Neural progenitor cell (in vitro differentiated cells): ENCODE data around the gene KRT35. TPM values are rescaled to one million over a fixed set of nuclear protein-coding genes. Genes with fewer than 3 reads are reported as not detected.

ENCODE experiments used
- DNase-seq: peaks from one replicate; pipeline ENCODE4 v3.0.0-alpha.2; 2016; ENCODE audit warnings: low spot score
- H2AFZ ChIP-seq: fragments of 200-600 bp; sonication (generic); replicated peaks from 2 replicates; pipeline ENCODE4 v1.6.1; 2016; ENCODE audit warnings: antibody characterized with exemption
- H3F3A ChIP-seq: fragments of 200-600 bp; sonication (generic); 2 replicates; pipeline ENCODE4 v1.6.1; 2016; ENCODE audit warnings: antibody characterized with exemption, low read depth
- H3K27ac ChIP-seq: fragments of 200-600 bp; sonication (generic); 2 replicates; pipeline ENCODE4 v1.5.1; 2016; ENCODE audit warnings: mild to moderate bottlenecking
- H3K27me3 ChIP-seq: fragments of 200-600 bp; sonication (generic); 2 replicates; pipeline ENCODE4 v1.6.1; 2016; ENCODE audit warnings: mild to moderate bottlenecking, moderate library complexity
- H3K36me3 ChIP-seq: fragments of 200-600 bp; sonication (generic); 2 replicates; pipeline ENCODE4 v1.5.1; 2016
- H3K4me1 ChIP-seq: fragments of 200-600 bp; sonication (generic); 2 replicates; pipeline ENCODE4 v1.6.1; 2016; ENCODE audit warnings: mixed run types
- H3K4me2 ChIP-seq: fragments of 200-600 bp; sonication (generic); 2 replicates; pipeline ENCODE4 v1.6.1; 2016
- H3K4me3 ChIP-seq: fragments of 200-600 bp; sonication (generic); 2 replicates; pipeline ENCODE4 v1.5.1; 2016
- H3K79me2 ChIP-seq: fragments of 200-600 bp; sonication (generic); 2 replicates; pipeline ENCODE4 v1.6.1; 2016; ENCODE audit warnings: low read depth
- H3K9ac ChIP-seq: fragments of 200-600 bp; sonication (generic); 2 replicates; pipeline ENCODE4 v1.6.1; 2016
- H3K9me3 ChIP-seq: fragments of 200-600 bp; sonication (generic); 2 replicates; pipeline ENCODE4 v1.5.1; 2016; ENCODE audit warnings: low read depth
- H4K20me1 ChIP-seq: fragments of 200-600 bp; sonication (generic); 2 replicates; pipeline ENCODE4 v1.6.1; 2016; ENCODE audit warnings: low read depth
- H3K27ac Mint-ChIP-seq: 3 replicates; pipeline ENCODE4 v1.8.0; 2021; ENCODE audit warnings: mixed read lengths
- H3K27me3 Mint-ChIP-seq: 2 replicates; pipeline ENCODE4 v1.8.0; 2022; ENCODE audit warnings: low read depth, mild to moderate bottlenecking, inconsistent platforms, moderate library complexity, mixed read lengths; ENCODE audit not compliant: insufficient read depth
- H3K36me3 Mint-ChIP-seq: 3 replicates; pipeline ENCODE4 v1.8.0; 2021; ENCODE audit warnings: mixed read lengths
- H3K4me1 Mint-ChIP-seq: 3 replicates; pipeline ENCODE4 v1.8.0; 2021; ENCODE audit warnings: mixed read lengths
- H3K4me3 Mint-ChIP-seq: 3 replicates; pipeline ENCODE4 v1.8.0; 2021; ENCODE audit warnings: mild to moderate bottlenecking, moderate library complexity, mixed read lengths
- H3K9me3 Mint-ChIP-seq: 3 replicates; pipeline ENCODE4 v1.8.0; 2020; ENCODE audit warnings: mixed read lengths
- EZH2 ChIP-seq: fragments of 200-600 bp; sonication (generic); IDR thresholded peaks from 2 replicates; pipeline ENCODE4 v1.6.1; 2017; ENCODE audit warnings: antibody characterized with exemption, mild to moderate bottlenecking, moderate library complexity
- EZH2phosphoT487 ChIP-seq: fragments of 200-600 bp; sonication (generic); IDR thresholded peaks from 2 replicates; pipeline ENCODE4 v1.6.1; 2017; ENCODE audit warnings: antibody characterized with exemption
- total RNA-seq: library from RNA; depleted of rRNA; stranded (reverse); fragments of >200 nt; gene quantifications from 2 replicates; pipeline ENCODE4 v1.2.3, GENCODE V29; 2015; ENCODE audit warnings: low replicate concordance
- TF ChIP-seq, protein P1 (sequence below): fragments of 200-600 bp; sonication (generic); IDR thresholded peaks from 2 replicates; pipeline ENCODE4 v1.5.1; 2017; ENCODE audit warnings: antibody characterized with exemption, mild to moderate bottlenecking

Gene KRT35
- total RNA-seq, 1 donor from 2014 or later = not detected

DNA sequence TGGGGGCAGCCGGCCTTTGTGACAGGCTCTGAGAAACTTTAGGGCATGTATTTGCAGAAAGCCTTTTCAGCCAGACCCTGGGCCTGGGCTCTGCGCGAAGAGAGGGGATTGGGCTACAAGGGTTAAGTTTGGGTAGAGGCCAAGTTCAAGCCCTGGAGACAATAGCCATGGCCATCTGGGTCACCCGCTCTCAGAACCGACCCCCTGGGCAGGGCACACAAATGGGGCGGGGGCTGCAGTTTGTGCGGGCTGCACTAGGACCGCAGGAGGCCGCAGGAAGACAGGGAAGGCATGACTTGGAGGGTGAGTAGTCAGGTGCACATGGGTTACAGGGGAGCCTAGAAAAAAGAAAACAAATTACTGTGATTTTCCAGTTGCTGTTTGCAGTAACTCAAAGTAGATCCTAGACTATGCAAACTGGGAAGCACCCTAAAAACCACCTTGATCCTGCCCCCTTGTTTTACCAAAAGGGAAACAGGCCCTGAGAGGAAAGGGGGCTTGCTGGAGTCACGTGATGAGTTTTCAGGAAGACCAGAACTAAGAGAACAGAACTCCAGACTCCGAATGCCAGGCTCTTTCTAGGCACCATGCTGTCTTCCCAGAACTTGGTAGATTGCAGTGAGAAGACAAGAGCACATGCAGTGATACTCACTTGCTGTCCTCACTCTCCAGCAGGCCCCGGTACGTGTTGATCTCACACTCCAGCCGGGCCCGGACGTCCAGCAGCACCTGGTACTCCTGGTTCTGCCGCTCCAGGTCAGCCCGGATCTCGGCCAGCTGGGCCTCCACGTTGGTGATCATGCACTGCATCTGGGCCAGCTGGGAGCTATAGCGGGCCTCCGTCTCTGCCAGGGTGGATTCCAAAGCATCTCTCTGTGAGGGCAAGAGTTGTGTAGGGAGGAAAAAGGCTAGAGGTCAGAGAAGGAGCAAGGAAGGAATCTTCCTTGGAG, 3.8 kb downstream of the KRT35 start:
- no peak overlapping the region for H2AFZ ChIP-seq
- H3K9me3 Mint-ChIP-seq = peaks cover 2% of the 10 kb centered on the region
- H3K4me3 ChIP-seq = no peak overlapping the region
- no peak for DNase-seq
- H3K36me3 Mint-ChIP-seq = no peaks in the 10 kb centered on the region
- no peaks in the 10 kb centered on the region for H4K20me1 ChIP-seq
- H3K79me2 ChIP-seq = no peaks in the 10 kb centered on the region
- no peaks in the 10 kb centered on the region for H3K27me3 ChIP-seq
- H3K9ac ChIP-seq = no peak overlapping the region
- H3F3A ChIP-seq = no peaks in the 10 kb centered on the region
- H3K4me3 Mint-ChIP-seq = no peak overlapping the region
- no peaks in the 10 kb centered on the region for H3K4me1 Mint-ChIP-seq
- H3K4me2 ChIP-seq = no peak overlapping the region
- no peaks in the 10 kb centered on the region for H3K36me3 ChIP-seq
- no peak overlapping the region for H3K27ac Mint-ChIP-seq
- H3K27ac ChIP-seq = no peak overlapping the region
- H3K27me3 Mint-ChIP-seq = no peaks in the 10 kb centered on the region
- no peaks in the 10 kb centered on the region for H3K9me3 ChIP-seq
- no peaks in the 10 kb centered on the region for H3K4me1 ChIP-seq
- TF ChIP-seq EZH2 = no peak
- no peak for TF ChIP-seq EZH2phosphoT487
- TF ChIP-seq, protein P1, sequence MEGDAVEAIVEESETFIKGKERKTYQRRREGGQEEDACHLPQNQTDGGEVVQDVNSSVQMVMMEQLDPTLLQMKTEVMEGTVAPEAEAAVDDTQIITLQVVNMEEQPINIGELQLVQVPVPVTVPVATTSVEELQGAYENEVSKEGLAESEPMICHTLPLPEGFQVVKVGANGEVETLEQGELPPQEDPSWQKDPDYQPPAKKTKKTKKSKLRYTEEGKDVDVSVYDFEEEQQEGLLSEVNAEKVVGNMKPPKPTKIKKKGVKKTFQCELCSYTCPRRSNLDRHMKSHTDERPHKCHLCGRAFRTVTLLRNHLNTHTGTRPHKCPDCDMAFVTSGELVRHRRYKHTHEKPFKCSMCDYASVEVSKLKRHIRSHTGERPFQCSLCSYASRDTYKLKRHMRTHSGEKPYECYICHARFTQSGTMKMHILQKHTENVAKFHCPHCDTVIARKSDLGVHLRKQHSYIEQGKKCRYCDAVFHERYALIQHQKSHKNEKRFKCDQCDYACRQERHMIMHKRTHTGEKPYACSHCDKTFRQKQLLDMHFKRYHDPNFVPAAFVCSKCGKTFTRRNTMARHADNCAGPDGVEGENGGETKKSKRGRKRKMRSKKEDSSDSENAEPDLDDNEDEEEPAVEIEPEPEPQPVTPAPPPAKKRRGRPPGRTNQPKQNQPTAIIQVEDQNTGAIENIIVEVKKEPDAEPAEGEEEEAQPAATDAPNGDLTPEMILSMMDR = no peak

DNA sequence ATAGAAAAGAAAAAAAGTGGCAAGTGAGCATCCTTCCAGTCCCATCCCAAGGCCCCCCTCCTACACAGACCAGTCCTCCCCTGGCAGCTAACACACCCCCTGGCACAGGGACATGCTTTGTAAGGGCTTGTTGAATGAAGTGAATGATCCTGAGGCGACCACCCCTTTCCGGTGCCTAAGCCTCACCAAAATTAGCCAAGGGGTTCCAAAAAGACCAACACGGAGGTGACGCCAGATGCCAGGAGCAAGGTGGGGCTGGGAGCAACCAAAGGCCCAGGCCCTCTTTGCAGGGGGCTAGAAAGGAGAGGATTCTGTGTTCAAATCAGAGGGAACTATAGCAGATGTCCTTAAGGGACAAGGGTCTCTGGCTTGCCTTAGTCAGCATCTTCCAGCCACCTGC, 5.5 kb downstream of the KRT35 start:
- Histone ChIP-seq H3K4me1 (no peaks in the 10 kb centered on the region), H3K27me3 (no peaks in the 10 kb centered on the region), H3F3A (no peaks in the 10 kb centered on the region), H4K20me1 (no peaks in the 10 kb centered on the region), H3K36me3 (no peaks in the 10 kb centered on the region), H2AFZ (no peak overlapping the region), H3K27ac (no peak overlapping the region), H3K9ac (no peak overlapping the region), H3K4me3 (no peak overlapping the region), H3K79me2 (no peaks in the 10 kb centered on the region), H3K4me2 (no peak overlapping the region), H3K9me3 (no peaks in the 10 kb centered on the region)
- no peak for TF ChIP-seq EZH2
- H3K27ac Mint-ChIP-seq = no peak overlapping the region
- no peaks in the 10 kb centered on the region for H3K4me1 Mint-ChIP-seq
- H3K4me3 Mint-ChIP-seq = no peak overlapping the region
- H3K9me3 Mint-ChIP-seq = peaks cover 5% of the 10 kb centered on the region
- no peaks in the 10 kb centered on the region for H3K27me3 Mint-ChIP-seq
- H3K36me3 Mint-ChIP-seq = no peaks in the 10 kb centered on the region
- DNase-seq = no peak

DNA sequence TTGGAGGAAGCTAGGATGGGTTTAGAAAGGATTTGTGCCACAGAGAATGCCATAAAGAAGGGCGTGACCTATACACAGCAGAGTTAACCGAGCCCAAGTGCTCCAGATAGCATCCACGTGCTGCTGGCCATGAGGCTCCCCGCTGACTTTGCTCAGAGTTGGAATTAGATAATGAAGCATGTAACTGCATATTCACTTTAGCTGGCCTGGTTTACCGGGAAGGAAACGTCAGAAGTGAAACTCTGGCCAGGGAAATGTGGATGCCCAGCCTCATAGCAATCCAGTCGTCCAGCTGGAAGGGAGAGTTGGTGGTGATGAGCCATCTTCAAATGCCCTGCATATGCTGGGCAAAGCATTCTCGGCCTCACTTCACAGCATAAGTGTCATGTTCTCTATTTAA, 6.1 kb downstream of the KRT35 start:
- Mint-ChIP-seq H3K27ac (no peak overlapping the region), H3K4me3 (no peak overlapping the region), H3K36me3 (no peaks in the 10 kb centered on the region), H3K4me1 (no peaks in the 10 kb centered on the region), H3K27me3 (no peaks in the 10 kb centered on the region), H3K9me3 (peaks cover 5% of the 10 kb centered on the region)
- no peak overlapping the region for H3K27ac ChIP-seq
- no peaks in the 10 kb centered on the region for H4K20me1 ChIP-seq
- H3K79me2 ChIP-seq = no peaks in the 10 kb centered on the region
- no peak overlapping the region for H3K4me3 ChIP-seq
- no peaks in the 10 kb centered on the region for H3K27me3 ChIP-seq
- H3F3A ChIP-seq = no peaks in the 10 kb centered on the region
- DNase-seq = no peak
- no peaks in the 10 kb centered on the region for H3K36me3 ChIP-seq
- no peak overlapping the region for H3K9ac ChIP-seq
- H3K4me2 ChIP-seq = no peak overlapping the region
- no peaks in the 10 kb centered on the region for H3K4me1 ChIP-seq
- no peaks in the 10 kb centered on the region for H3K9me3 ChIP-seq
- TF ChIP-seq EZH2 = no peak
- TF ChIP-seq, protein P1 = no peak
- no peak for TF ChIP-seq EZH2phosphoT487
- H2AFZ ChIP-seq = no peak overlapping the region

GRCh38 chr17:41468346-41468745, 12.6 kb downstream of the KRT35 start:
- Histone ChIP-seq H3K27ac (no peak overlapping the region), H3K9me3 (no peaks in the 10 kb centered on the region), H3K79me2 (no peaks in the 10 kb centered on the region), H3K27me3 (no peaks in the 10 kb centered on the region), H3K4me3 (no peak overlapping the region), H4K20me1 (no peaks in the 10 kb centered on the region), H3K36me3 (no peaks in the 10 kb centered on the region), H3K4me2 (no peak overlapping the region), H2AFZ (no peak overlapping the region), H3K9ac (no peak overlapping the region), H3K4me1 (no peaks in the 10 kb centered on the region), H3F3A (no peaks in the 10 kb centered on the region)
- DNase-seq = no peak
- no peaks in the 10 kb centered on the region for H3K4me1 Mint-ChIP-seq
- TF ChIP-seq, protein P1 = no peak
- TF ChIP-seq EZH2phosphoT487 = no peak
- TF ChIP-seq EZH2 = no peak
- H3K27me3 Mint-ChIP-seq = no peaks in the 10 kb centered on the region
- H3K36me3 Mint-ChIP-seq = no peaks in the 10 kb centered on the region
- H3K4me3 Mint-ChIP-seq = no peak overlapping the region
- H3K27ac Mint-ChIP-seq = no peak overlapping the region
- peaks cover 8% of the 10 kb centered on the region for H3K9me3 Mint-ChIP-seq
